IMR-90 (cell line): ENCODE measurements around the gene HOXB9. TPM values are rescaled to one million over a fixed set of nuclear protein-coding genes. Genes with fewer than 3 reads are reported as not detected.

ENCODE experiments used
- ATAC-seq: fragments of 200-7000 bp; cut with Tn5 transposase; 2 replicates; pipeline ENCODE4 v1.9.1; 2020; ENCODE audit warnings: low read depth, mild to moderate bottlenecking, moderate library complexity
- BruUV-seq: library from RNA; stranded (reverse); fragments of 400-500 nt; replicated peaks from 2 replicates; lab custom pipeline; 2021; lab: Mats Ljungman, UMichigan
- CTCF ChIA-PET: fragments of 300-600 bp; formaldehyde crosslinking; extraction: SDS; loops from one replicate; lab custom pipeline; 2021; ENCODE audit warnings: antibody characterized with exemption; lab: Yijun Ruan, JAX
- POLR2A ChIA-PET: fragments of 300-600 bp; sonication (Branson Sonifier 250); formaldehyde crosslinking; loops from one replicate; lab custom pipeline; 2022; ENCODE audit warnings: antibody characterized with exemption; ENCODE audit not compliant: unreplicated experiment; lab: Charles Lee
- DNase-seq: peaks from one replicate; pipeline ENCODE4 v3.0.0; 2013
- H2AFZ ChIP-seq: replicated peaks from 2 replicates; pipeline ENCODE3; 2013; ENCODE audit warnings: low read length, mild to moderate bottlenecking; ENCODE audit not compliant: poor library complexity
- H2AK5ac ChIP-seq: 2 replicates; pipeline ENCODE4 v1.6.1; 2013; ENCODE audit warnings: low read depth, low read length, inconsistent platforms
- H2AK9ac ChIP-seq: replicated peaks from 2 replicates; pipeline ENCODE3; 2013; ENCODE audit warnings: mild to moderate bottlenecking, low read depth, low read length, moderate library complexity; ENCODE audit not compliant: poor library complexity
- H2BK120ac ChIP-seq: 2 replicates; pipeline ENCODE4 v1.6.1; 2013; ENCODE audit warnings: low read depth, low read length, inconsistent platforms
- H2BK15ac ChIP-seq: 3 replicates; pipeline ENCODE4 v1.6.1; 2013; ENCODE audit warnings: low read depth, low read length, inconsistent platforms
- H2BK20ac ChIP-seq: 2 replicates; pipeline ENCODE4 v1.6.1; 2013; ENCODE audit warnings: low read depth, mild to moderate bottlenecking, inconsistent platforms, low read length, moderate library complexity
- H2BK5ac ChIP-seq: 2 replicates; pipeline ENCODE4 v1.6.1; 2013; ENCODE audit warnings: mild to moderate bottlenecking, low read depth, low read length, inconsistent platforms; ENCODE audit not compliant: poor library complexity, severe bottlenecking
- H3K14ac ChIP-seq: replicated peaks from 2 replicates; pipeline ENCODE4 v1.6.1; 2013; ENCODE audit warnings: low read depth, low read length, inconsistent platforms
- H3K18ac ChIP-seq: 2 replicates; pipeline ENCODE4 v1.6.1; 2013; ENCODE audit warnings: low read depth, low read length, control low read depth
- H3K23ac ChIP-seq: 2 replicates; pipeline ENCODE4 v1.6.1; 2013; ENCODE audit warnings: low read depth, low read length, inconsistent platforms
- H3K27ac ChIP-seq: 2 replicates; pipeline ENCODE4 v1.5.1; 2013; ENCODE audit warnings: mild to moderate bottlenecking, control low read depth, low read length; ENCODE audit not compliant: insufficient read depth
- H3K27me3 ChIP-seq: 2 replicates; pipeline ENCODE4 v1.6.1; 2013; ENCODE audit warnings: low read length; ENCODE audit not compliant: control insufficient read depth, insufficient read depth
- H3K36me3 ChIP-seq: 2 replicates; pipeline ENCODE4 v1.6.1; 2013; ENCODE audit warnings: low read length, mixed read lengths; ENCODE audit not compliant: control insufficient read depth, insufficient read depth
- H3K4ac ChIP-seq: 2 replicates; pipeline ENCODE4 v1.6.1; 2013; ENCODE audit warnings: low read depth, low read length, inconsistent platforms
- H3K4me1 ChIP-seq: 2 replicates; pipeline ENCODE4 v1.6.1; 2013; ENCODE audit warnings: low read length, mixed read lengths; ENCODE audit not compliant: control insufficient read depth, insufficient read depth
- H3K4me2 ChIP-seq: 2 replicates; pipeline ENCODE4 v1.6.1; 2013; ENCODE audit warnings: low read depth, mild to moderate bottlenecking, control low read depth, low read length, moderate library complexity
- H3K4me3 ChIP-seq: 2 replicates; pipeline ENCODE4 v1.5.1; 2013; ENCODE audit warnings: low read depth, mild to moderate bottlenecking, control low read depth, low read length, moderate library complexity; ENCODE audit not compliant: insufficient read depth
- H3K56ac ChIP-seq: 2 replicates; pipeline ENCODE4 v1.6.1; 2013; ENCODE audit warnings: low read length, inconsistent platforms; ENCODE audit not compliant: insufficient read depth; ENCODE audit errors: extremely low read depth
- H3K79me1 ChIP-seq, 2 experiments: 2 replicates each; pipeline ENCODE4 v1.6.1; 2013; ENCODE audit warnings: low read length in 2 of 2, inconsistent platforms in 1 of 2, low read depth in 1 of 2
- H3K9ac ChIP-seq: 2 replicates; pipeline ENCODE4 v1.6.1; 2013; ENCODE audit warnings: low read depth, low read length, control low read depth
- H3K9me1 ChIP-seq: 2 replicates; pipeline ENCODE4 v1.6.1; 2013; ENCODE audit warnings: low read length, inconsistent platforms; ENCODE audit not compliant: insufficient read depth
- H3K9me3 ChIP-seq: 2 replicates; pipeline ENCODE4 v1.6.1; 2013; ENCODE audit warnings: low read length; ENCODE audit not compliant: control insufficient read depth, insufficient read depth
- H4K20me1 ChIP-seq: 2 replicates; pipeline ENCODE4 v1.6.1; 2013; ENCODE audit warnings: low read length, inconsistent platforms; ENCODE audit not compliant: insufficient read depth
- H4K5ac ChIP-seq: 2 replicates; pipeline ENCODE4 v1.6.1; 2013; ENCODE audit warnings: mild to moderate bottlenecking, low read depth, low read length, control low read depth
- H4K8ac ChIP-seq, 2 experiments: 2 replicates each; pipeline ENCODE4 v1.6.1; 2013; ENCODE audit warnings: low read depth in 2 of 2, low read length in 2 of 2, control low read depth in 1 of 2, inconsistent platforms in 1 of 2
- H4K91ac ChIP-seq: 2 replicates; pipeline ENCODE4 v1.6.1; 2013; ENCODE audit warnings: low read depth, low read length, inconsistent platforms; ENCODE audit not compliant: insufficient read depth
- BHLHE40 ChIP-seq: fragments of 150-350 bp; IDR thresholded peaks from 2 replicates; pipeline ENCODE4 v1.6.1; 2016; ENCODE audit warnings: mild to moderate bottlenecking, low read depth, low read length
- USF2 ChIP-seq: fragments of 150-350 bp; IDR thresholded peaks from 2 replicates; pipeline ENCODE4 v1.6.1; 2017; ENCODE audit warnings: mild to moderate bottlenecking, antibody characterized with exemption, low read length, low read depth
- WGBS, 2 experiments: methylation state at CpG; one replicate each; pipeline versions ENCODE4 v1.1.5 to v1.1.7; 2013; ENCODE audit warnings: missing lambda C conversion rate in 2 of 2; ENCODE audit not compliant: insufficient read length in 1 of 2; ENCODE audit errors: extremely low coverage in 2 of 2; 5-methylcytosine and 5-hydroxymethylcytosine counted together
- dilution Hi-C: fragments of 300-500 bp; cut with HindIII; formaldehyde crosslinking; loops from one replicate; pipeline ENCODE4 v1.14.3; 2018; ENCODE audit warnings: low sequenced_read_pairs; ENCODE audit not compliant: unreplicated experiment
- in situ Hi-C: fragments of 300-500 bp; cut with MboI; formaldehyde crosslinking; loops from 3 replicates; pipeline ENCODE4 v1.14.3; 2019; ENCODE audit warnings: low sequenced_read_pairs, inconsistent platforms, mixed read lengths
- intact Hi-C: fragments of 100-400 bp; cut with micrococcal nuclease; formaldehyde crosslinking; loops from 2 replicates; pipeline ENCODE4 v1.10.0; 2022
- polyA plus RNA-seq, 3 experiments: library from polyadenylated mRNA; depleted of rRNA; stranded (reverse); fragments of >200 nt; gene quantifications; 2 replicates each; pipeline ENCODE4 v1.2.3, GENCODE V29; 2012; ENCODE audit warnings: low replicate concordance in 1 of 3
- total RNA-seq: library from RNA; depleted of rRNA; stranded (reverse); fragments of >200 nt; gene quantifications from 2 replicates; pipeline ENCODE4 v1.2.3, GENCODE V29; 2012

HOXB9 gene
- total and polyA plus RNA-seq, 2 of the 4 experiments (the other 2 are of a cell fraction), result 0.05 TPM; not detected in 1

DNA sequence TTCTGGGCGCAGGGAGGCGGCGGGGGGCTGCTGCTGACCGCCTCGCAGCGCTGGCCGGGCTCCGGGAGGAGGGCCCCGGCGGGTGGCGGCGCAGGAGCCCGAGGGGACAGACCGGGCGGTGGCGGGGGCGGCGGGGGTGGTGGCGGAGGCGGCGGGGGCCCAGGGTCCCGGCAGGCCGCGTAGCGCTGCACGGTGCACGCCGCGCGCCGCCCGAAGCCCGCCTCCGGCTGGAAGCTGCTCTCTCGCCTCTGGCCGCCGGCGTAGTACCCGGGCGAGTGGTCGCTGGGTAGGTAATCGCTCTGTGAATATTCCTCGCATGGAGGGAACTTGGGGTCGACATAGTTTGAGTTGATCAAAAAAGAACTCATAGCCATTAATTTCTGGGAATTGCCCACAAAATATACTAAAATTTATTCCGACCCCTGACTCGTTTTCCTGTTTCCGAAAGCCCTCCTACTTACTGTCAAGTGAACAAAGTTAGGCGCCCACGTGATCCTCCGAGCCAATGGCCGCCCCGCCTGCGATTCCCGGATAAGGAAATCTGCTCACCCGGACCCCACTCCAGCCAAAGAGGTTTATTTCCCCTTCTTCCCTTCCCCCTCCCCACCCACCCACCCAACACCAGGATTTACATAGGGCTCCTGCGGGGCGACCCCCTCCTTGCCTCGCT lies 48.1 kb downstream of the HOXB9 start, which contains the start of gene HOXB4:
TSS of gene HOXB4 (minus strand) at position 405 of the 670 bp plus-strand sequence. CDS start at position 374, 31 bp downstream.
- Histone ChIP-seq H3K9me3 (no peaks in the 10 kb centered on the region), H2AK5ac (peak within 1 kb of the TSS; percentile 87), H2AK9ac (peak within 1 kb of the TSS; percentile 90), H3K18ac (peak within 1 kb of the TSS; percentile 93), H3K36me3 (peaks cover 36% of the 10 kb centered on the region), H3K4me2 (peak within 1 kb of the TSS; percentile 93), H3K9me1 (no peaks in the 10 kb centered on the region), H4K20me1 (peaks cover 5% of the 10 kb centered on the region), H3K9ac (peak within 1 kb of the TSS; percentile 97), H2BK5ac (peak within 1 kb of the TSS; percentile 99), H3K56ac (peak within 1 kb of the TSS; percentile 99), H3K79me1 (no peaks in the 10 kb centered on the region), H2BK20ac (peak within 1 kb of the TSS; percentile 61), H4K8ac (peak within 1 kb of the TSS; percentile 93 to 94), H3K27me3 (no peaks in the 10 kb centered on the region), H3K14ac (peak within 1 kb of the TSS; percentile 97), H4K91ac (peak within 1 kb of the TSS; percentile 93), H3K4ac (peak within 1 kb of the TSS; percentile 97), H4K5ac (peak within 1 kb of the TSS; percentile 93), H3K23ac (peak within 1 kb of the TSS; percentile 100), H2BK120ac (peak within 1 kb of the TSS; percentile 93), H3K4me3 (peak within 1 kb of the TSS; percentile 69), H2AFZ (peak within 1 kb of the TSS; percentile 71), H2BK15ac (peak within 1 kb of the TSS; percentile 63; the same call in 2 of the 3 replicates), H3K4me1 (peaks cover 9% of the 10 kb centered on the region), H3K27ac (peak within 1 kb of the TSS; percentile 99)
- peak; percentile 25 for ATAC-seq
- dilution Hi-C loops (no loop called here), in situ Hi-C loops (no loop called here), intact Hi-C loops (no loop called here)
- no TSS peak for BruUV-seq
- WGBS, 2 experiments, result 0% methylated on average over 14 of the region's 58 CpGs; no CpG with 5 or more reads in 1 of the 2 experiments
- POLR2A ChIA-PET, result interaction anchor here (0.5 to 1.7 kb wide), 2 partner anchors 31 to 43 kb away, joined by 4 to 7 read pairs; no protein-coding TSS in a partner anchor
- CTCF ChIA-PET, result interaction anchor here (0.6 to 0.7 kb wide), 2 partner anchors 121 to 246 kb away, joined by 3 to 6 read pairs; no protein-coding TSS in a partner anchor
- TF ChIP-seq USF2 (peak; percentile 96), BHLHE40 (no peak)
- DNase-seq, result peak; percentile 88
